Measurements from ENCODE around the gene PPCS.

- TF ChIP-seq YY1 (IDR thresholded peaks at IDR 0.05; ENCODE audit: insufficient read depth, insufficient read length) (no peak), ZNF274 (IDR thresholded peaks at IDR 0.05; ENCODE audit: low read depth, low read length) (no peak)
These were observed 20.3 kb downstream of the PPCS start for GRCh38 chr1:42476605-42477004.

Measured in NT2/D1 (cell line).